B cell (primary cell): ENCODE data around the gene RNH1. TPM values are rescaled to one million over a fixed set of nuclear protein-coding genes. Genes with fewer than 3 reads are reported as not detected.

ENCODE experiments used
- ATAC-seq: fragments of 200-7000 bp; cut with Tn5 transposase; one replicate; pipeline ENCODE4 v1.10.0; 2021; ENCODE audit warnings: low read depth, mild to moderate bottlenecking, moderate number of reproducible peaks, moderate library complexity
- CTCF ChIA-PET: fragments of 350-600 bp; sonication (Branson Sonifier 250); formaldehyde crosslinking; loops from one replicate; lab custom pipeline; 2021; ENCODE audit warnings: antibody characterized with exemption, inconsistent platforms; lab: Charles Lee
- POLR2A ChIA-PET: fragments of 350-600 bp; sonication (Branson Sonifier 250); formaldehyde crosslinking; loops from one replicate; lab custom pipeline; 2021; ENCODE audit warnings: antibody characterized with exemption; lab: Charles Lee
- DNase-seq: peaks from one replicate; pipeline ENCODE4 v3.0.0; 2013
- H2AFZ ChIP-seq: 2 replicates; pipeline ENCODE4 v1.6.1; 2012; ENCODE audit warnings: mild to moderate bottlenecking, low read depth, low read length; ENCODE audit not compliant: insufficient read depth, poor library complexity, severe bottlenecking
- H3K27ac ChIP-seq, 2 donors: 1 replicate in 1 of 2; 2 replicates in 1 of 2; pipeline ENCODE4 v1.5.1; 2012 to 2013; ENCODE audit warnings: low read length in 2 of 2, mild to moderate bottlenecking in 2 of 2, moderate library complexity in 1 of 2
- H3K27me3 ChIP-seq, 4 experiments: fragments of 200-600 bp in 1 of 4; sonication (generic) in 1 of 4; replicated peaks in 1 of 4; 1 replicate in 2 of 4; 2 replicates in 2 of 4; pipeline versions ENCODE4 v1.6.1 to v1.7.0; 2013 to 2016; ENCODE audit warnings: low read length in 3 of 4, mild to moderate bottlenecking in 2 of 4, mixed read lengths in 1 of 4, moderate library complexity in 1 of 4; ENCODE audit not compliant: insufficient read depth in 4 of 4, control insufficient read depth in 3 of 4; ENCODE audit errors: control extremely low read depth in 1 of 4
- H3K36me3 ChIP-seq, 2 experiments: replicated peaks in 1 of 2; 1 replicate in 1 of 2; 2 replicates in 1 of 2; pipeline versions ENCODE4 v1.6.1 to v1.7.1; 2013; ENCODE audit warnings: low read length in 1 of 2; ENCODE audit not compliant: insufficient read depth in 2 of 2, control insufficient read depth in 1 of 2; ENCODE audit errors: control extremely low read depth in 1 of 2, extremely low read depth in 1 of 2
- H3K4me1 ChIP-seq, 2 donors: fragments of 200-600 bp in 1 of 2; sonication (generic) in 1 of 2; 1 replicate in 1 of 2; 2 replicates in 1 of 2; pipeline versions ENCODE4 v1.5.1 to v1.6.1; 2013 to 2017; ENCODE audit warnings: low read length in 2 of 2; ENCODE audit not compliant: control insufficient read depth in 2 of 2, insufficient read depth in 2 of 2
- H3K4me2 ChIP-seq: replicated peaks from 2 replicates; pipeline ENCODE3; 2012; ENCODE audit warnings: mild to moderate bottlenecking, low read depth, low read length; ENCODE audit not compliant: poor library complexity, severe bottlenecking
- H3K4me3 ChIP-seq, 5 experiments: fragments of 200-600 bp in 1 of 5; sonication (generic) in 1 of 5; 1 replicate in 3 of 5; 2 replicates in 2 of 5; pipeline versions ENCODE4 v1.5.1 to v1.7.0; 2011 to 2016; ENCODE audit warnings: low read length in 4 of 5, mild to moderate bottlenecking in 4 of 5, low read depth in 2 of 5, control low read depth in 1 of 5, moderate library complexity in 1 of 5; ENCODE audit not compliant: insufficient read depth in 1 of 5; ENCODE audit errors: control extremely low read depth in 1 of 5, extremely low read depth in 1 of 5
- H3K79me2 ChIP-seq: fragments of 200-600 bp; sonication (generic); one replicate; pipeline ENCODE4 v1.6.0; 2016; ENCODE audit warnings: low read length; ENCODE audit not compliant: control insufficient read depth, insufficient read depth
- H3K9ac ChIP-seq: fragments of 200-600 bp; sonication (generic); 2 replicates; pipeline ENCODE4 v1.6.1; 2017; ENCODE audit warnings: mild to moderate bottlenecking, low read length, moderate library complexity
- H3K9me3 ChIP-seq, 3 donors: one replicate each; pipeline versions ENCODE4 v1.6.1 to v1.7.1; 2013; ENCODE audit warnings: low read length in 2 of 3; ENCODE audit not compliant: control insufficient read depth in 2 of 3, insufficient read depth in 1 of 3; ENCODE audit errors: control extremely low read depth in 1 of 3
- H4K20me1 ChIP-seq: 2 replicates; pipeline ENCODE4 v1.6.0; 2012; ENCODE audit warnings: mild to moderate bottlenecking, low read length; ENCODE audit not compliant: insufficient read depth, control insufficient read depth, poor library complexity, severe bottlenecking
- H3K27ac Mint-ChIP-seq: one replicate; pipeline ENCODE4 v1.8.0; 2021; ENCODE audit warnings: mixed read lengths
- H3K27me3 Mint-ChIP-seq: one replicate; pipeline ENCODE4 v1.8.0; 2021; ENCODE audit warnings: mixed read lengths
- H3K4me1 Mint-ChIP-seq: one replicate; pipeline ENCODE4 v1.8.0; 2021; ENCODE audit warnings: mixed read lengths
- H3K4me3 Mint-ChIP-seq: one replicate; pipeline ENCODE4 v1.8.0; 2021; ENCODE audit warnings: mixed read lengths
- H3K9me3 Mint-ChIP-seq: one replicate; pipeline ENCODE4 v1.8.0; 2022; ENCODE audit warnings: mixed read lengths; ENCODE audit not compliant: insufficient read depth
- EZH2 ChIP-seq: IDR thresholded peaks from 2 replicates; pipeline ENCODE4 v1.6.1; 2012; ENCODE audit warnings: borderline replicate concordance, low read depth, mild to moderate bottlenecking, moderate library complexity, low read length; ENCODE audit not compliant: insufficient read depth, poor library complexity, severe bottlenecking
- WGBS: methylation state at CpG from one replicate; pipeline ENCODE4 v1.1.5; 2013; ENCODE audit warnings: missing lambda C conversion rate; ENCODE audit not compliant: insufficient coverage; 5-methylcytosine and 5-hydroxymethylcytosine counted together
- intact Hi-C: fragments of 100-400 bp; cut with micrococcal nuclease; formaldehyde crosslinking; loops from one replicate; pipeline ENCODE4 v1.10.0; 2022
- polyA plus RNA-seq: library from polyadenylated mRNA; depleted of rRNA; stranded (reverse); fragments of >200 nt; gene quantifications from 2 replicates; pipeline ENCODE4 v1.2.3, GENCODE V29; 2012
- total RNA-seq, 2 donors: library from RNA; stranded (reverse); fragments of 120-200 nt in 1 of 2; gene quantifications; 1 replicate in 1 of 2; 2 replicates in 1 of 2; pipeline versions ENCODE4 v1.2.3 to v1.2.4, GENCODE V29; 2013 to 2022
- TF ChIP-seq, protein P1 (sequence below): fragments of 200-600 bp; IDR thresholded peaks from one replicate; pipeline ENCODE4 v1.8.0; 2022; ENCODE audit warnings: antibody characterized with exemption, mild to moderate bottlenecking

Gene RNH1
- total and polyA plus RNA-seq, 2 donors (not counting 1 experiment from before 2014, with no cell fraction given) = 81.0 to 159 TPM

DNA sequence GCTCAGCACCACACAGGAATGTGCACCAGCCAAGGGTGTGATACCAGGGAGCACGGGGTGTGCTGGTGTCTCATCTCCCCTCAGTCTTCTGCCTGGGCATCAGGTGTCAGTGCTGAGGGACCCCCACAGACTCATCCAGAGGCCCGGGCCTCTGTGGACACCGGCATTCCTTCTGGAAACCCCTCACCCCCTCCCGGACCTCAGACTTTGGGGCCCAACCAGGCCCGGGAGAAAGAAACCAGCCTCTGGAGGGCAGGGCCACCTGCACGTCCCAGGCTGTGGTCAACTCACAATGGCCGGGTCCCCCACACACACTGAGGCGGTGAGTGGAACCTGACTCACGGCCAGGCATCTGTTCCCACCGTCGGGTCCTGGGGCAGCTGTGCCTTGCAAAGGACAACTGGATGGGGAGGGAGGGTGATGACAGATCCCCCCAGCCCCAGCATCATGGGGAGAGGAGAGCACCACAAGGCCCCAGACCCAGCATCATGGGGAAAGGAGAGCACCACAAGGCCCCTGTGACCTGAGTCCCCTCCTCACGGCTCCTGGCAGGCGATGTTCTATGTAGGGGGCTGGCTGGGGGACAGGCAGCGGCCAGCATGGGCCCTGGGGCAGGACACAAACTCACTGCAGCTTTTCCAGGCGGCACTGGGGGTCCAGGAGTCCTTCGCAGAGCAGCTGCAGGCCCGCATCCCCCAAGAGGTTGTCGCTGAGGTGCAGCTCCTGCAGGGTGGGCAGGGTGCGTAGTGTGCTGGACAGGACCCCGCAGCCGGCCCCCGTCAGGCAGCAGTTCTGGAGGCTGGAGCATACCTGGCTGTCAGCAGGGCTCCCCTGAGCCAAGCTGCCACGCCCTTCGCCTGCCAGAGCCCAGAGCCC is 7.6 kb downstream of the RNH1 start:
- Mint-ChIP-seq H3K4me3 (no peak overlapping the region), H3K9me3 (no peaks in the 10 kb centered on the region), H3K27ac (no peak overlapping the region), H3K4me1 (peaks cover 19% of the 10 kb centered on the region), H3K27me3 (no peaks in the 10 kb centered on the region)
- TF ChIP-seq EZH2 = no peak
- TF ChIP-seq, protein P1, sequence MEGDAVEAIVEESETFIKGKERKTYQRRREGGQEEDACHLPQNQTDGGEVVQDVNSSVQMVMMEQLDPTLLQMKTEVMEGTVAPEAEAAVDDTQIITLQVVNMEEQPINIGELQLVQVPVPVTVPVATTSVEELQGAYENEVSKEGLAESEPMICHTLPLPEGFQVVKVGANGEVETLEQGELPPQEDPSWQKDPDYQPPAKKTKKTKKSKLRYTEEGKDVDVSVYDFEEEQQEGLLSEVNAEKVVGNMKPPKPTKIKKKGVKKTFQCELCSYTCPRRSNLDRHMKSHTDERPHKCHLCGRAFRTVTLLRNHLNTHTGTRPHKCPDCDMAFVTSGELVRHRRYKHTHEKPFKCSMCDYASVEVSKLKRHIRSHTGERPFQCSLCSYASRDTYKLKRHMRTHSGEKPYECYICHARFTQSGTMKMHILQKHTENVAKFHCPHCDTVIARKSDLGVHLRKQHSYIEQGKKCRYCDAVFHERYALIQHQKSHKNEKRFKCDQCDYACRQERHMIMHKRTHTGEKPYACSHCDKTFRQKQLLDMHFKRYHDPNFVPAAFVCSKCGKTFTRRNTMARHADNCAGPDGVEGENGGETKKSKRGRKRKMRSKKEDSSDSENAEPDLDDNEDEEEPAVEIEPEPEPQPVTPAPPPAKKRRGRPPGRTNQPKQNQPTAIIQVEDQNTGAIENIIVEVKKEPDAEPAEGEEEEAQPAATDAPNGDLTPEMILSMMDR = no peak
- H3K79me2 ChIP-seq = peaks cover 27% of the 10 kb centered on the region
- H3K4me2 ChIP-seq = no peak overlapping the region
- H3K4me1 ChIP-seq = peaks cover 9 to 26% of the 10 kb centered on the region in 2 donors
- ChIA-PET POLR2A (no interaction called here), CTCF (no interaction called here)
- H3K36me3 ChIP-seq = peaks cover 0 to 61% of the 10 kb centered on the region in 2 experiments
- peaks cover 0 to 10% (median 0%) of the 10 kb centered on the region in 3 donors for H3K9me3 ChIP-seq
- ATAC-seq = no peak
- WGBS = over 99% methylated on average over 22 of the region's 24 CpGs
- DNase-seq = peak; percentile 7
- no peak overlapping the region for H3K9ac ChIP-seq
- H2AFZ ChIP-seq = no peak overlapping the region
- no peak overlapping the region for H3K27ac ChIP-seq
- H3K4me3 ChIP-seq = no peak overlapping the region
- peaks cover 0 to 6% (median 0%) of the 10 kb centered on the region in 4 experiments for H3K27me3 ChIP-seq
- H4K20me1 ChIP-seq = peaks cover 59% of the 10 kb centered on the region
- intact Hi-C loops = no loop called here
